Upper lobe of right lung (tissue), 1 donor: ENCODE measurements around the gene DNAH12. TPM values are rescaled to one million over a fixed set of nuclear protein-coding genes. Genes with fewer than 3 reads are reported as not detected.

Experiments
- ATAC-seq: fragments of 200-7000 bp; cut with Tn5 transposase; one replicate; pipeline ENCODE4 v1.9.1; 2020; ENCODE audit warnings: mild to moderate bottlenecking, moderate library complexity
- DNase-seq: peaks from one replicate; pipeline ENCODE4 v3.0.0-alpha.2; 2020
- H3K27ac ChIP-seq: fragments of 200-600 bp; one replicate; pipeline ENCODE4 v1.8.0; 2022
- H3K27me3 ChIP-seq: fragments of 200-600 bp; one replicate; pipeline ENCODE4 v1.8.0; 2022; ENCODE audit warnings: mild to moderate bottlenecking
- H3K36me3 ChIP-seq: fragments of 200-600 bp; one replicate; pipeline ENCODE4 v1.8.0; 2022
- H3K4me1 ChIP-seq: fragments of 200-600 bp; one replicate; pipeline ENCODE4 v1.8.0; 2022
- H3K4me3 ChIP-seq: fragments of 200-600 bp; one replicate; pipeline ENCODE4 v1.8.0; 2022; ENCODE audit warnings: mild to moderate bottlenecking
- H3K9me3 ChIP-seq: fragments of 200-600 bp; one replicate; pipeline ENCODE4 v1.8.0; 2022
- intact Hi-C: fragments of 100-400 bp; cut with DNase I; formaldehyde crosslinking; loops from one replicate; pipeline ENCODE4 v1.11.0; 2022
- total RNA-seq: library from RNA; stranded (reverse); fragmentation: NEBNext Ultra II Directional; extraction: Animal tissue kit (Norgen Biotek cat#: 25700); gene quantifications from one replicate; pipeline ENCODE4 v1.2.1, GENCODE V29; 2021
- TF ChIP-seq, protein P1 (sequence below): fragments of 200-600 bp; IDR thresholded peaks from one replicate; pipeline ENCODE4 v1.8.0; 2022; ENCODE audit warnings: antibody characterized with exemption
- donor health status: DM: no; HTN: yes; CAD: no; lungs with severe emphysema.

Gene DNAH12
- total RNA-seq, 1 donor from 2014 or later = 0.52 TPM

DNA sequence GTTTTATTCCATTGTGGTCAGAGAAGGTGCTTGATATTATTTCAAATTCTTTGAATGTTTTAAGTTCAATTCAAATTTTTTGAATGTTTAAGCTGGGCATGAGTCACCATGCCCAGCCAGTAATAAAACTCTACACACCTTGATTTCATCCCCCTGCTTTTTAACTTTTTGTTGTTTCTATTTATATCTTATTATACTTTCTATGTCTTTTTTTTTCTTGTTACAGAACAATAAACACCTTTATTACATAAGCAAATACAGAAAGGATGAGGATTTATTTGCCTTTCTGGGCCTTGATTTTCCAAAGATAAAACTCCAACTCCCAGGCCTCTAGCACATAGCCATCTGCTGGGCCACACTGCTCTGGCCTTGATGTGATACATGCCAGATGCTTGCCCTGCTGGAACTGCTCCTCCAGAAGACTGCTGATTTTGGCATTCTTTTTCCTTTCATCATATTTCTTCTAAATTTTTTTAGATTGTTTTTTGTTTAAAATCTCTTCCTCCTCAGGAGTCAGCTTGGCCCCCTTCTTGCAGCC, 14.0 kb downstream of the DNAH12 start:
- Histone ChIP-seq H3K4me3 (no peak overlapping the region), H3K27ac (no peak overlapping the region), H3K27me3 (no peaks in the 10 kb centered on the region), H3K9me3 (no peaks in the 10 kb centered on the region), H3K36me3 (no peaks in the 10 kb centered on the region), H3K4me1 (no peaks in the 10 kb centered on the region)
- ATAC-seq (no peak), DNase-seq (no peak)
- TF ChIP-seq, protein P1, sequence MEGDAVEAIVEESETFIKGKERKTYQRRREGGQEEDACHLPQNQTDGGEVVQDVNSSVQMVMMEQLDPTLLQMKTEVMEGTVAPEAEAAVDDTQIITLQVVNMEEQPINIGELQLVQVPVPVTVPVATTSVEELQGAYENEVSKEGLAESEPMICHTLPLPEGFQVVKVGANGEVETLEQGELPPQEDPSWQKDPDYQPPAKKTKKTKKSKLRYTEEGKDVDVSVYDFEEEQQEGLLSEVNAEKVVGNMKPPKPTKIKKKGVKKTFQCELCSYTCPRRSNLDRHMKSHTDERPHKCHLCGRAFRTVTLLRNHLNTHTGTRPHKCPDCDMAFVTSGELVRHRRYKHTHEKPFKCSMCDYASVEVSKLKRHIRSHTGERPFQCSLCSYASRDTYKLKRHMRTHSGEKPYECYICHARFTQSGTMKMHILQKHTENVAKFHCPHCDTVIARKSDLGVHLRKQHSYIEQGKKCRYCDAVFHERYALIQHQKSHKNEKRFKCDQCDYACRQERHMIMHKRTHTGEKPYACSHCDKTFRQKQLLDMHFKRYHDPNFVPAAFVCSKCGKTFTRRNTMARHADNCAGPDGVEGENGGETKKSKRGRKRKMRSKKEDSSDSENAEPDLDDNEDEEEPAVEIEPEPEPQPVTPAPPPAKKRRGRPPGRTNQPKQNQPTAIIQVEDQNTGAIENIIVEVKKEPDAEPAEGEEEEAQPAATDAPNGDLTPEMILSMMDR = no peak
- intact Hi-C loops = no loop called here

DNA sequence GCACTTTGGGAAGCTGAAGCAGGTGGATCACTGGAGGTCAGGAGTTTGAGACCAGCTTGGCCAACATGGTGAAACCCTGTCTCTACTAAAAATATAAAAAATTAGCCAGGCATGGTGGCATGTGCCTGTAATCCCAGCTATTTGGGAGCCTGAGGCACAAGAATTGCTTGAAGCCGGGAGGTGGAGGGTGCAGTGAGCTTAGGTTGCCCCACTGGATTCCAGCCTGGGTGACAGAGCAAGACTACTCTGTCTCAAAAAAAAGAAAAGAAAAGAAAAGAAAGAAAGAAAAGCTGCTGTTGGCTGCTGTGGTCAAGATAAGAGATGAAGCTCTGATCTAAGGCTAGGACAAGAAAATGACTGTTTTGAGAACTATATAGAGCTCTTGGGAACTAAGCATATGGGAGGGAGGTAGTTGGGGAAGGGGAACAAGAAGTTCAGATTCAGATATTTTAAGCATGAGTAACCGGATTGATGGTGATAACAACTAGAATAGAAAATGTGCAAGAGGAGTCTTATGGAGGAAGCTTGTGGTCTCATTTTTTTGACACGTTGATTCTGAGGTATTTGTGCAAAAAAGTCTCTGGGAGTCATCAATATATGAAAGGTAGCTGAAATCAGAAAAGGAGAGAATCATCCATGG, 25.7 kb downstream of the DNAH12 start:
- H3K9me3 ChIP-seq = no peaks in the 10 kb centered on the region
- H3K4me3 ChIP-seq = no peak overlapping the region
- H3K4me1 ChIP-seq = no peaks in the 10 kb centered on the region
- intact Hi-C loops = no loop called here
- no peak for DNase-seq
- ATAC-seq = no peak
- H3K27me3 ChIP-seq = no peaks in the 10 kb centered on the region
- H3K27ac ChIP-seq = no peak overlapping the region
- TF ChIP-seq, protein P1 = no peak
- no peaks in the 10 kb centered on the region for H3K36me3 ChIP-seq

DNA sequence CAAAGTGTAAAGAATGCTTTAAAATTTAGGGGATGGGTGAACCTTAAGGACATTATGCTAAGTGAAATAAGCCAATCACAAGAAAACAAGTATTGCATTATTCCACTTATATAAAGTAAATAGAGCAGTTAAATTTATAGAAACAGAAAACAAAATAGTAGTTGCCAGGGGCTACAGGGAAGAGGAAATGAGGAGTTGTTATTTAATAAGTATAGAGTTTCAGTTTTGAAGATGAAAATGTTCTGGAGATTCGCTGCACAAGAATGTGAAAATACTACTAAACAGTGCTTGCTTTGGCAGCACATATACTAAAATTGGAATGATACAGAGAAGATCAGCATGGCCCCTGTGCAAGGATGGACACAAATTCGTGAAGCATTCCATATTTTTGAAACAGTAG, 32.0 kb downstream of the DNAH12 start:
- DNase-seq = no peak
- H3K27ac ChIP-seq = no peak overlapping the region
- H3K9me3 ChIP-seq = no peaks in the 10 kb centered on the region
- no peak overlapping the region for H3K4me3 ChIP-seq
- H3K36me3 ChIP-seq = no peaks in the 10 kb centered on the region
- H3K27me3 ChIP-seq = no peaks in the 10 kb centered on the region
- H3K4me1 ChIP-seq = no peaks in the 10 kb centered on the region
- TF ChIP-seq, protein P1 = no peak
- intact Hi-C loops = no loop called here
- ATAC-seq = no peak

DNA sequence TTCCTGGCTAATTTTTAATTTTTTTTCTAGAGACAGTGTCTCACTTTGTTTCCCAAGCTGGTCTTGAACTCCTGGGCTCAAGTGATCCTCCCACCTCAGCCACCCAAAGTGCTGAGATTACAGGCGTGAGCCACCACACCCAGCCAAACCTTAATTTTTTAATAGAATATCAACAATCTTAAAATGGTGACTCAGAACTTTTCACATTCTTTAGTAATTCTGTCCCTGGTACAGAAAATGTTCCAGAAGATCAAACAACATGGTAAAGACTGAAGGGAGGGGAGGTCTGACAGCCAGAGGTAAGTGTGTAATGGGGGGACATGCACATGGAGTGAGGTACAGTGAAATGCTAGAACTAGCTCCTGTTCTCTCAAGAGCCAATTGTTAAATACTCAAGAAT, 38.2 kb downstream of the DNAH12 start:
- Histone ChIP-seq H3K36me3 (no peaks in the 10 kb centered on the region), H3K4me3 (no peak overlapping the region), H3K27me3 (no peaks in the 10 kb centered on the region), H3K27ac (no peak overlapping the region), H3K4me1 (no peaks in the 10 kb centered on the region), H3K9me3 (no peaks in the 10 kb centered on the region)
- ATAC-seq (no peak), DNase-seq (no peak)
- TF ChIP-seq, protein P1 = no peak
- intact Hi-C loops = no loop called here

DNA sequence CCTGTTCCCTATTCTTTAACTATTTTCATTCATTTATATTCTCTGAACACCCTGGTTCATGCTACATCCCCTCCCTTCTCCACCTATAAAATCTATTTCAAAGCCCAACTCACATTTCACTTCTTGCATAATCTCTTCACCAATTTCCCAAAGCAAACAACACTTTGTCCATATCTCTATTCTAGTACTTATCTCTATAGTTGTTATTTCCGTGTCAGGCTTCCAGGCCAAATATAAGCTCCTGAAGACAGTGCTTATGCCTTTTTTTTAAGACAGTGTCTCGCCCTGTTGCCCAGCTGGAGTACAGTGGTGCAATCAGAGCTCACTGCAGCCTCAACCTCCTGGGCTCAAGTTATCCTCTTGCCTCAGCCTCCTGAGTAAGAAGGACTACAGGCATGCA, 43.6 kb downstream of the DNAH12 start:
- Histone ChIP-seq H3K36me3 (no peaks in the 10 kb centered on the region), H3K4me1 (no peaks in the 10 kb centered on the region), H3K27ac (no peak overlapping the region), H3K27me3 (no peaks in the 10 kb centered on the region), H3K9me3 (no peaks in the 10 kb centered on the region), H3K4me3 (no peak overlapping the region)
- ATAC-seq (no peak), DNase-seq (no peak)
- TF ChIP-seq, protein P1 = no peak
- intact Hi-C loops = no loop called here

DNA sequence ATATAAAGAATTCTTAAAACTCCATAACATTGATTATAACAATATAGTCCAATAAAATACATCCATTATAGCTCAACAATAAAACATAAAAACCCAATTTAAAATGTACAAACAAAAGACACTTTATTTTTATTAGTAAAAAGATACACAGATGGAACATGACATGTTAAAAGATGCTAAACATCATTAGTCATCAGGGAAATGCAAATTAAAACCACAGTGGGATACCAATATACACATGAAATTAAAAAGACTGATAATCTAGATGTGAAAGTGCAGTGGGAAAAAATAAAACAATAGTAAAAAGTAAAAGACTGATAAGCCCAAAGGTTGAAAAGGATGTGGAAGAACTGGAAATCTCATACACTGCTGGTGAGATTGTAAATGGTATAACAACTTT, 46.2 kb downstream of the DNAH12 start:
- Histone ChIP-seq H3K9me3 (no peaks in the 10 kb centered on the region), H3K36me3 (no peaks in the 10 kb centered on the region), H3K4me1 (no peaks in the 10 kb centered on the region), H3K27ac (no peak overlapping the region), H3K27me3 (no peaks in the 10 kb centered on the region), H3K4me3 (no peak overlapping the region)
- DNase-seq (no peak), ATAC-seq (no peak)
- intact Hi-C loops = no loop called here
- TF ChIP-seq, protein P1 = no peak
